GM19193 (cell line): ENCODE results near the gene PDLIM5.

Experiments used
- POLR2A ChIP-seq: IDR thresholded peaks from 4 replicates; pipeline ENCODE4 v1.6.1; 2011; ENCODE audit not compliant: insufficient read depth, insufficient read length; ENCODE audit errors: extremely low read depth

The PDLIM5 gene

DNA sequence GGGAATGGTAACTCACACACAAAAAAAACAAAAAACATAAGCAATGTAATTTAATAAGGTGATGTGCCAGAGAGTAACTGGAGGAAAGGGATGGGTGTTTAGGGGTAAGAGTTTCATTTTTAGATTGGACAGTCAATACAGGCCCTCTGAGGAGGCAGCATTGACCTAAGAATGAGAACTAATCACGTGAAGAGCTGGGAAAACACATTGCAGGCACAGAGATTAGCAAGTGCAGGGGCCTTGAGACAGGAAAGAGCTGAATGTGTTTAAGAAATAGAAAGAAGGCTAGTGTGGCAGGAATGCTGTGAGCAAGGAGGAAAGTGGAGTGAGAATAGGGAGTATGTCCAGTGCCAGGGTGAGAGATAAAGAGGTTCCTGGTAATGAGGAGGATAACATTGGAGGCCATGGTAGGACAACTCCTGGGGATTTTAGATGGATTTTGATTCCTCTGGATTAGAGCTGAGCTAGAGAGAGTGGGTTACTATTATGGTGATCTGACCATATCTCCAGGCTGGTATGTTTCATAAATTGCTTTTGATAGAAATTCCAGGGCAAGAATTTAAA is 17.6 kb downstream of the PDLIM5 start:
- no peak for TF ChIP-seq POLR2A

DNA sequence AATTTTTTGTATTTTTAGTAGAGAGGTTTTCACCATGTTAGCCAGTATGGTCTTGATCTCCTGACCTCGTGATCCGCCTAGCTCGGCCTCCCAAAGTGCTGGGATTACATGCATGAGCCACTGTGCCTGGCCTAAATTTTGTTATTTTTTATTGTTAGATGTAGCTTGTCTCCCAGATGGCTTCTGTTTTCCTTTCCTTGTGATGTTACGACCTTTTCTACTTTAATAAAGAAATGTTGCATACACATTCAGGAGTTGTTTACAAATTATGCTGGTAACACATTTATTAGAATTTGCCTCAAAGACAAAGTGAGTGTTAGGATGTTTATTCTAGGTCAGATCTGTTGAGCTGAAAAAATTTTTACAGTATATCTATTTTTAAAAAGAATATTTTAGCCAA is 18.4 kb downstream of the PDLIM5 start:
- TF ChIP-seq POLR2A = no peak

DNA sequence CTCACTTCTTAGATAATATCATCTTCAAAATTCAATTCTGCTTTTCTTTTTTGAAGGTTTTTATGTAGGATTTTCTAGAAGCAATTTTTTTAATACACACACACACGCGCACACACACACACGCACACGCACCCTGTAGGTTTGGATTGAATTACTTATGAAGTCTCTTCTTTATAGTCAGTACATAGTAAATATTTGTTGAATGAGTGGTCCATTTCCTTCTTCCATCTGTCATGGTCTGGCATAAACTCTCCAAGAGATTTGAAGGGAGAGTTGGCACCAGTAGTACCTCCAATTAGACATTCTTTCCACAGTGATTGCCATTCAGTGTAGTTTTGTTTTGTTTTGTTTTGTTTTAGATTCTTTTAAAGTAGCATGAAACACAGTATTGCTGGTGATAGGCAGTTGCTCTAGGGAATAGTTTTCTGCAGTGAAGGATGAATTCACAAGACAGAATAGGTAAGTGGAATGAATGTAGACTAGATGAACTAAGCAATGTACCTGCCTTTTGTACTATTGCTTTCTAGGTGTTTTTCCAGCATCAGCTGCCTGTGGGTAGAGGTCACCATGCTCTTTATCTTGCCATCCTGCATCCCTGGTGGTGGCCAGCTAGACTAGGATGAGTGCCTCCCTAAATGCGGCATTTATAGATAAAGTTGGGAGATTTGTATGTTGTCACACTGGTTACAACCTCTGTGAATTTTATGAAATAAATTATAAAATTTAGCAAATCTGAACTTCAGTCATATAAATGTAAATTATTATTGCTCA is 20.5 kb downstream of the PDLIM5 start:
- TF ChIP-seq POLR2A = no peak

DNA sequence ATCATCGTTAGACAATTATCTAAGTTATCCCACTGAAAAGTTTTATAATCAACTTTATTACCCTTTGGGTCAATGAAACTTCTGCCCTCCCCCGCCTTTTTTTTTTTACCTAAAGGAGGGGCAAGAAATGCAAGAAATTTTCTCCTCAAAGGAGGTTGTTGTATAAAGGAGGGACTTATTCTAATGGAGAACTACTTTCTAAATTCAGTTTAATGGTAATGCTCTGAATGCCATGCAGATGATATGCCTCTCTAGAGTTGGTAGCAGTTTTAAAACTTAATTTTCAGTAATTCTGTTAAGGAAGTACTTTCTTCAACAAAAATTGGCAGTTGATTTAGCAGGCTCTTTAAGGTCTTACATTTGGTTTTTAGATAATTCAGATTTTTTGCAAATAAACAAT is 23.3 kb downstream of the PDLIM5 start:
- TF ChIP-seq POLR2A = no peak

DNA sequence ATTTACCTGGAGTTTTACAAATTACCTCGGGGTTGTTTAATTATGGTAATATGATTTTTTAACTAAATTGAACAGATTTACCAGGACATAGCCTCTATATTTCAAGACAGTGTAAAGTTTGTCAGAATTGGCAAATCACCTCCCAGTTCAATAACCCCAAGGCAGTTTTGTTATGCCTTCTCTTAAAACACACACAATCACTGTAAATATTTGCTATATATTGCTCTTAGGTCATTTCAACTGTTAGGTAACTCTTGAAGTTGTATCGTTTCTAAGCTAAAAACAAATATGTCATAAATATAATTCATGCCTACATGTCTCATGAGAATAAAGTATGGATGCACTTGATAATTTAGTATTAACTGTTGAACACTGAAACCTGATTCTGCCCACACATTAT is 24.1 kb downstream of the PDLIM5 start:
- TF ChIP-seq POLR2A = no peak

DNA sequence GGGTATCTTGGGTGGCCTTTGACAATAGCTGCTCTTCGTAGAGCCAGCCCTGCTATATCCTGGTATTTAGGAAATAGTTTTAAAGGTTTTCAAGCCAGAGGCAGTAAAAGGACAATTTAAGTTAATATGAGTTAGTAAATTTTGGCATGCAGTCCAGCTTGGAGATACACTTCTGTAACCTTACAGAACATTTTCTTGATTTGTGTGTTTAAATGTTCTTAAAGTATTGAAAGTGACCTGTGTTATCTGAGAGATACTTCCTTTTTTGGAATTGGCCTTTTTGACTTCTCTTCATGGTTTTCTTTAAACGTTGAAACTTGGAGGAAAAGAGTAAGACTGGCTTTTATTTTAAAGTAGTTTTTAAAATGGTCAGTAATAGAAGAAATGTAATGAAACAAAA is 25.5 kb downstream of the PDLIM5 start:
- TF ChIP-seq POLR2A = no peak

DNA sequence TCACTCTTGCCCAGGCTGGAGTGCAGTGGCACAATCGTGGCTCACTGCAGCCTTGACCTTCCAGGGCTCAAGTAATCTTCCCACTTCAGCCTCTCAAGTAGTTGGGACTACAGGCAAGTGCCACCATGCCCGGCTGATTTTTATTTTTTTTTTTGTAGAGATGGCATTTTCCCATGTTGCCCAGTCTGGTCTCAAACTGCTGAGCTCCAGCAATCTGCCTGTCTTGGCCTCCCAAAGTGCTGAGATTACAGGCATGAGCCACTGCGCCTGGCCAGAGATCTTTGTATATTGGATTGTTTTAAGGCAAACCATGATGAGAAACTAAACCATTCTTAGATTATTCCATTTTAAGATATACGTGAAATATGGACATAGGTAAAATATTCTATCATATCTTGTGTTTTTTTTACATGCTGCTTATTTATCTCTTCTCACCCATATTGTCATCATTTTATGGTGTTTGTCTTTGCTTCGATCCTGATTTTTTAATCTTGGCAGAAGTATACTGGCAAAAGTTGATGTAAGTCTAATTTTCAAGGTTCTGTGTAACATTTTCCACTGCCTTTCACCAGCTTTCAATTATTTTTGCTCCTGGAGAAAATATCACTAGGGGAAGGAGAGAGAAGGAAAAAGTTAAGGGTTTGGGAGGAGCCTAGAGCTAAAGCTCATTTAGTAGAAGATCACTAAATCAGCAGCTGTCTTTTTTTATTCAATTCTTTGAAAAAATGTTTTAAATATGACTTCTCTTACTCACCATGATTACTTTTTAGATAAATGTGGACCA is 27.8 kb downstream of the PDLIM5 start:
- TF ChIP-seq POLR2A = no peak

DNA sequence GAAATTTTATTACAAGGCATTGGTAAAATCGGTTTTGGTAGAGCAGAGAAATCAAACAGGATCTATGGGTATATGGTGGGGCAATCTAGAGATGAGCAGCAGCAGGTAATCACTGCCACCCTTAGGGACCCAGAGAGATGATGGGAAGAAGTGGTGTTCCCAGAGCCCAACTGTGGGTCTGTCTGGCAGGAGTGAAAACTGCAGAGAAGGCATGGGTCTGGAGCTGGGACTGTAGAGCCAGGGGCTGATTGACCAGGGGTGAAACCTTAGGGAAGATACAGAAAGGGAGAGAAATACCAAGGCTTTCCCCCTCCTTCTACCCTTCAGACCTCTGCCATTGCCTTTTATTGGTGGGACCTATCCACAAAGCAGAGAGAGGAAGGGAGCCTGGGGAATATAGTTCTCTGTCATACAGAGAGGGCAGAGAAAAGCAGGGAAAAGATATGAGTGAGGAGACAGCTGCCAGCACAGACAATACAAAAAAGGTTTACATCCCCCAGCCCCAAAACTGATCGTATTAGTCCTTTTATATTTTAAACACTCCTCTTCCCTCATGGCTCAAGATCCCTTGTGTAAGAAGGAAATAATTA is 28.7 kb downstream of the PDLIM5 start:
- TF ChIP-seq POLR2A = no peak

DNA sequence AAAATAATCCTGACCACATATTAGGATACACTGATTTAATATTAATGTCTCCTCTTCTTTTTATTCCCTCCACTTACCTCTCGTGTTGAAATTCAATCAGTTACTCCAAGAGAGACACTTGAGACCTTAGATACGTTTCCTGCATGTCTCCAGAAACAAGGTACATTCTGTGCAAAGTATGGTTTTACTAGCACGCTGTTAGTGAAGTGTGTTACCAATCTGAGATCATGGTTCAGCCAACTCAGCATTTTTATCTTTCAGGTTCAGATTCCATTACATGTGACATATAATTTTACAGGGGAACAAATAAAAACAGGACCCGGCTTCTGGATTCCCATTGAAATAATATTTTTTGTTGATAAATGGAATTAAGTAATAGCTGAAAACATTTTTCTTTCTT is 32.2 kb downstream of the PDLIM5 start:
- no peak for TF ChIP-seq POLR2A

DNA sequence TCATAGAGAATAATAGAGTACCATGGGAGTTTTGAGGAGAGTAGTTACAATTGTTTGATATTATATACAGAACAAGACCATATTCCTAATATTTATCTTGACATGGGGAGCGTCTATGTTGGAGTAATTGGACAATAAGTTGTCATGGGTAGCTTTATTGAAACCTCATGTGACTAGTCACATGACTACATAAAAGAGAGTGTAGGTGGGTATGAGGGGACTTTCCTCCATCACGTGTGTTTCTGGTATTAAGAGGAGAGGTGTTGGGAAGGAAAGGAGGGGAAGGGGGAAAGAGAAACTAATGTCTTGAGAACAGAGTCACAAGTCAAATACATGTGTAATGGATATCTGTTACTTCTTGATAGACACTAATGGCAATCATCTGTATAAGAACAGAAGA is 33.1 kb downstream of the PDLIM5 start:
- TF ChIP-seq POLR2A = no peak

DNA sequence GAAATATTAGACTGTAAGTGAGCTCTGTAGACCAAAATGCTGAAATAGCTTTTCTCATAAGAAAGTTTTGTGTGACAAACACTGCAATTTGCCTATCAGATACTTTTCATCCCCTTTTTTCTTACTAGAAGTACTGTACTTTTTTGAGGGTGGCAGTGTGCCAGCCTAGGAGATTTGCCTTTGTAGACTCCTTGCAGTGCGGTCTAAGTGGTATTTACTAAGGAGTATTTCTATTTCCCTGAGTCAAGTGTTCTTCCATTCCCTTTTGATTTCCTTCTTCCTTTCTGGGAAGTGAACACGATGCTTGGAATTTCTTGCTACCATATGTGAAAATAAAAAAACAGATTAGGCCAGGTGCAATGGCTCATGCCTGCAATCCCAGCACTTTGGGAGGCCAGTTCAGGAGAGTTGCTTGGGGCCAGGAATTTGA is 34.6 kb downstream of the PDLIM5 start:
- TF ChIP-seq POLR2A = no peak

DNA sequence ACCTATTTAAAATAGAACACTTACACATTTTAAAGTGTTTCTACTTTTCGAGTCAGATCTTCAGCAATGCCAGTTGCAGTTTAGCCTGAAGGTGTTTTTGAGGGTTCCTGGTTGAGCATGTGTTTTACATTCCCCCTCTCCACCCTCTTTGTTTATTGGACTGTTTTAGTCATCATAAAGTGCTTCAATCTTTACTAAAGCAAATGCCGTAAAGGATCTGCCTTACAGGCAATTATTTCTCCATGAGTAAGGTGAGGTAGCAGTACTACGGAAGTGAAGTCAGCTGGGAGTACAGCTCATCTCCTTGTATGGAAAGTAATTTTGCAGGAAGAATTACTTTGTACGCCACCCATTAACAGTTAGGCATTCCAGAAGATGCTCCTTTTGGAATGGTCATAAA is 36.9 kb downstream of the PDLIM5 start:
- no peak for TF ChIP-seq POLR2A

DNA sequence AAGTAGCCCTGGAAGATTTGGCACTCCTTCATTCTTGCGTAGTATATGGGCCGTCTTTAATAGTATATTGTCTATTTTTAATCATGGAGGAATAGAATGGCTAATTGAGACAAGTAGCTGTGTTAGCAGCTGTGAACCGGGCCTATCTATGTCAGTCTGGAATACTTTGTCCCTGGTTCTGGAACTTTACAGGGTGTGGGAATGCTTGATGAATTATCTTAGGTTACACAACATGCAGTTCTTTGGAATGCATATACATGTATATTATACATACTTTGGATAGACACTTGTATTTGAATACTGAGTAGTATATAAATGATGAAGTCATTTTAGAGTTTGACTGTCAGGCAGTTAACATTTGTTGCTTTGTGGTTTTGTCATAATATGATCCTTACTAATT is 37.4 kb downstream of the PDLIM5 start:
- no peak for TF ChIP-seq POLR2A

DNA sequence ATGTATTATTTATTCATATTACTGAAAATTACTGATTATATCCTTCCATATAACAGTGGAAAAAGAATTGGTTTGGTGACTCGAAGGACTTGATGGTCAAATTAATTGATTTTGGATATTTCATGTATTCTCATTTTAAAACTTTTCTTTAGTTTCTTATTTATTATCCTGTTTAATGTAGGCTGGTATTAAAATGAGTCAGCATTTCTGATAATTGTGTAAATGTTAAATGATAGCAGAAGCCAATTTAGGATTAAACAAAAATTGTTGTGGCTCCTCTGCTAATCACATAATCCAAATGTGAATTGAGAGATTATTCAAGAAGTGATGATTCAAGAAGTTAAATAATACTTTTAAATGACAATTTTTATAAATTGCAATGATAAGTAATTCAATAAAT is 38.7 kb downstream of the PDLIM5 start:
- TF ChIP-seq POLR2A = no peak

DNA sequence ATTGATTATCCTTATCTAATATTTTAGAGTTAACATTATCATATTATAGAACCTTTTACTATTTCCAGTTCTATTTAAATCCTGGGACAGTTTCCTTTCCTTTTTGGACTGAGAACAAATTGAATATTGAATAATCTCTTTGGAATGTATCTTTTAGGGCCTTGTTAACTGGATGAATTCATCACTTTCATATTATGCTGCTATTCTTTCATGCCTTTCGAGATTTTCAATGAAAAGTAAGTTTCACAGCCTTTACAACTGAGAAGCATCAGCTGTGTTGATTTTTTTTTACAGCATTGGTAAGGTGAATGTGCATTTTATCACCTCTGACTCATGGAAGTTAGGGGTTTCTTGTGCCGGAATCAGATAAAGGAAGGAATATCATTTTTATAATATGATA is 39.6 kb downstream of the PDLIM5 start:
- no peak for TF ChIP-seq POLR2A
